Left lobe of liver (tissue), 2 donors: ENCODE measurements around the gene ZRANB1. TPM values are rescaled to one million over a fixed set of nuclear protein-coding genes. Genes with fewer than 3 reads are reported as not detected.
"Not testable (repeated sequence)": the region's sequence is repeated elsewhere in the genome, so short reads cannot be mapped to it uniquely, and the experiment has no call there.

Experiments
- ATAC-seq: fragments of 200-7000 bp; cut with Tn5 transposase; one replicate; pipeline ENCODE4 v1.9.1; 2020; ENCODE audit warnings: mild to moderate bottlenecking, moderate library complexity
- DNase-seq: peaks from one replicate; pipeline ENCODE4 v3.0.0-alpha.2; 2020; ENCODE audit warnings: low spot score
- total RNA-seq: library from RNA; stranded (reverse); gene quantifications from one replicate; pipeline ENCODE4 v1.2.1, GENCODE V29; 2021
- donor health status: DM: no; HTN: no; CAD: no; lungs with moderate emphysema.
- donor health status: DM: no; HTN: yes; CAD: no.

Gene ZRANB1
- 11.6 TPM for total RNA-seq

DNA sequence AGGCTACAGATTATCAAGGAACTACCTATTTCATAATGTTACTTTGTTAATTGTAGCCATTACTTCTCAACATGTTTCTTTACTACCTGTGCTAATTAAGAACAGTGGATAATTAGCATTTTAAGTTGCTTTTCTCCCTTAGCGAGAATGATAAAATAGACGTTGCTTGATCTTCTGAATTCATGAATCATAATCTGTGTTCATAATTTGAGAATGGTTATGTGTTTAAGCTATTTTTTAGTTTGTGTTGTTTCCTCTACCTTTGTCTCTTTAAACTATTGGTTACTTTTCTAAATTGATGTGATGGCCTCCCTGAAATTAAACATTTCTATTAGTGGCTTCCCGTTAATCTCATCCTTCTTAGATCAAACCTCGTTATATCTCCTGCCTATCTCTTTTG, at the start of gene ZRANB1:
TSS of gene ZRANB1 (plus strand) at position 301 of the 400 bp plus-strand sequence. CDS start 371 bp downstream, outside the sequence.
- ATAC-seq (no peak), DNase-seq (no peak)

DNA sequence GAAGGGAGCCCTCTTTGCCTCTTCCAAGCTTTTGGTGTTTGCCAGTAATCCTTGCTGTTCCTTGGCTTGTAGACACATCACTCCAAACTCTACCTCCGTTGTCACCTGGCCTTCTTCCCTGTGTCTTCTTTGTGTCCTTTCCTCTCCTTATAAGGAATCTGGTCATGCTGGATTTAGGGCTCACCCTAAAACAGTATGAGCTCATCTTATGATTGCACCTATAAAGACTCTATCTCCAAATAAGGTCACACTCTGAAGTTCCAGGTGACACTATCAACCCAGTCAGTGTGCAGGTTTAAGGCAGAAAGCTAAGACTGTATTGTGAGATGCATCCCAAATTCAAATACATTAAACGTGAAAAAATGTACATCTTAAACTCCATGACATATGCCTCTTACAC, 49.0 kb upstream of the ZRANB1 start:
- ATAC-seq (peak; percentile 26), DNase-seq (no peak)

DNA sequence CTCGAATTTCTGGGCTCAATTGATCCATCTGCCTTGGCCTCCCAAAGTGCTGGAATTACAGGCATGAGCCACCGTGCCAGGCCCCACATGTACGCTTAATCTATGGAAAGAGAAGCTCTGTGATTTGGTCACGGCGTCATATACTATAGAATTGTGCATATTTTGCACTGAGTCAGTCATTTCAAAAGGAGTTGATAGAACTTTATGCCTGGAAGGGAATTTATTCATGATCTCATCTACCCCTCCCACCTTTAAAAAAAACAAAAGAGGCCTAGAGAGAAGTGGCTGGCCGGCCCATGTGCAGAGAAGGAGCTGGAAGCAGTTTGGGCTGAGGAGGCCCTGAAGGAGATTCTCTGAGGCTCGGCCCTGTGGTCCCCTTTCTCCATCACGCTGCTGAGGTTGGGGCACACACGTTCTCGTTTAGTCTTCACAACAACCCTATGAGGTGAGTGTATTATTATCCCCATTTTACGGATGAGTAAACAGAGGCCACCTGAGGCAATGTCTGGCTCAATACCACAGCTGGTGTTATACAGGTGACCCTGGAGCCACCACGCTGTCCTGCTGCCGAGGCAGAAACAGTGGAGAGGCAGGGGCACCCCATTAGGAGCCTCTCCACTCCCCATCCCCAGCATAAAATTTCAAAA, 47.2 kb upstream of the ZRANB1 start:
- DNase-seq, result no peak
- no peak for ATAC-seq

DNA sequence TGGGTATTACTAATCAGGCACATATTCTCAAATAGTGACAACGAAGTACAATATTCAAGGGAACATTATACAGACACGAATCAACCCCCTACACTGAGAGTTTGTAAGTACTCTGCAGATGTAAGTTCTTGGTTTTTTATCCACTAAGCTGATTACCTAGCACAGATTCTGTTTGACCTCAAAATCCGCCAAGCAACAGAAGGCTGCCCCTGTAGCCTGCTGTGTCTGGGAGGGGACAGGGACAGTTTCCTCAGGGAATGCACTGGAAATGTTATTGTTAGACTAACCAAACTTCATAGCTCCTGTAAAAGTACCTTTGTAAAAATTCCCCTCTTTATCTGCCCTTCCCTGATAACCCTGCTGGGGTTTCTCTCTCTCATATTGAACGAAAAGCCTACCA, 45.2 kb upstream of the ZRANB1 start:
- DNase-seq (no peak), ATAC-seq (no peak)

DNA sequence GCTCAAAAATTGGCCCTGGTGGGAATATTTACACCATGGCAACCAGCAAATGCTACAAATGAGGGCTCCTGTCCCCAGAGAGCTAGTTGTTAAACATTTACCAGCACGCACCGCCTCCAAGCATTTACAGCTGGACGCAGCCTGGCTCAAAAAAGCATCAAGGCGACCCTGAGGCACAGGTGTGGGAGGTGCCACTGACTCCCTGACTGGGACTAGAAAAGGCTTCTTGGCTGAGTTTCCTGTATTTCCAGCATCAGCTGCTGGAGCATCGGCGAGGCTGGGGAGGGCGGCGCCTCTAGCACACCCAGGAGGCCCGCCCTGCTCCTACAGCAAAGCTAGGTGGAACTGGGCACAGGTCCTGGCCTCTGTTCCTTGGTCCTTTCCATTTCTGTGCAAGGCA, 43.5 kb upstream of the ZRANB1 start:
- DNase-seq, result peak; percentile 48
- peak; percentile 40 for ATAC-seq

DNA sequence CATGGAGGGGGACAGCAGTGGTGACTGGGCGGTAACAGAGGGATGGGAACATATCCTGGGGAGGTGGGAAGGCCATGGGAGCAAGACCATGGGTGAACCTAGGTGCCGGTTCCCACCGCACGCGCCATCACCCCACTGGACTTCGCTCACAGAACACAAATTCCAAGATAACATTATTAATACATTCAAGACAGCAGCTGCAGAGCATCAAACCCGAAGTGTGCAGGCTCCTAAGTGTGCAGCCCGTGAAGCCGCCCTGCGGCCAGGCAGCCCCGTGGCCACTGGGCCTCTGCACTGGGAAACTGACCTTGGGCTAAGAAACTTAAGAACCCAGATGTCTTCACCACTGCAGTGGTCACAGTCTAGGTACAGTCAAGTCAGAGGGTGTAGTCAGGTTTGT, 42.8 kb upstream of the ZRANB1 start:
- DNase-seq (peak; percentile 23), ATAC-seq (no peak)

DNA sequence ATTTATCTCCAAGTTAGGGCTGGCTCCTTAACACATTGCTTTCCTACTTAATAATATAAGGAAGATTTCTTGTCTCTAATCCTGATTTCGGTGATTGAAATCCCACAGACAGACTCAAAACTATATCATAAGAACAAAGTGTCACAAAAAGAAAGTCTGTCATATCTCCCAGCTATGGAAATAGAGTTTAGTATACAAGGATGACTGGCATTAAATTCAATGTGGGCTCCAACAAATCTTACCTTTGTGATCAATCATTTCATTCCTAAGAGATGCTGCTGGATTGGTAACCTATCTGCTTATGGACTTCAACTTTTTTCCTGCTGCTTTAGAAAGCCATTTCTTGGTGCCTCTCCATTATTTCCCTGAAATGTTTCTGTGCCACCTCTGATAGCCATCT, 39.5 kb upstream of the ZRANB1 start:
- ATAC-seq (no peak), DNase-seq (no peak)

DNA sequence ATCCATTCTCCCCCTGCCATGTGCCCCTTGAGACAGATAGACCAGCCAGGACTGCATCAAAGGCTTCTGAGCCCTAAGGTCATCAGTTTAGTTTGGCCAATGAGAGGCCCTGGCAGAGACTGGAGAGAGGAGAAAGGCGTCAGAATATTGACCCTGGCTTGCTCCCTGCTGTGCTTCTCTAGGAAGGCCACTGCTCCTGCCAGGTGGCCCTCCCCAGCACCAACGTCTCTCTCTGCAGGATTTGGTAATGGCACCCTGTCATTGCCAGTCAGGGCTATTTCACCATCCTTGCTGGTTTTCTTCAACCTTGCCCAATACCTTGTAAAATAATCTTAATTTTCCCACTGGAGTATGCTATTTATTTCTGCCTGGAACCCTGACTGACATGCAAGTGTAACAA, 38.8 kb upstream of the ZRANB1 start:
- DNase-seq (peak; percentile 91), ATAC-seq (peak; percentile 95)

DNA sequence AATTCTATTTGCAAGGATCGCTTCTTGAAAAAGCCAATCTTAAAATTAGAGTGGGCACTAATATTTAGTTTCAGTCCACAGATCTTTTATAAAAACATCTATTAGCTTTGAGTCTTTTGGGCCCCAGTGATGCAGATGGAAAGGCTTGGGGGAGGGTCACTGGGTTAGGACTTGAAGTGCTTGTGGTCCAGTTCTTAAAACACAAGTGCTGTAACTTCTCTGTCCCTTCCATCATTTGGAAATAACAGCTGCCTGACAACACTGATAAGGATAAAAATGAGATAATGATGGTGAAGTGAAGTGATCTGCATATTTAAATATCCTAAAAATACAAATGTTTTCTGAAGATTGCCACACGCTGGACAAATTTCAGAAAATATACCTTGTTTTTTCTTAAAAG, 37.1 kb upstream of the ZRANB1 start:
- no peak for DNase-seq
- no peak for ATAC-seq

DNA sequence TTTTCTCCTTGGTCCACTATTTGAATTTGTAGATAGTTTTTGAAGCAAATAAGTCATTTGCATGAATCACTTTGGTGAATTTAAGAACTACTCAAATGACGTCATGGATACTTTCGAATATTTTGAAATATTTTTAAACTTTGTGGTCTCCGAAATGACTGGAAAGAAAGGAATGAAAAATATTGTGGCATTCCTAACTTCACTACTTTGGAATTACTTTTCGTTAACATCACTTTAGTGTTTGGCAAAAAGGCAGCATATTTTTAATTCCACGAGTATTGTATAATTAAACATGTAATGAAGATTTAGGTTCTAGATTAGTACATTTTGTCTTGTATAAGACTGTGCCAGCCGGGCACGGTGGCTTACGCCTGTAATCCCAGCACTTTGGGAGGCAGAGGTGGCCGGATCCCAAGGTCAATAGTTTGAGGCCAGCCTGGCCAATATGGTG, 35.3 kb upstream of the ZRANB1 start:
- no peak for ATAC-seq

DNA sequence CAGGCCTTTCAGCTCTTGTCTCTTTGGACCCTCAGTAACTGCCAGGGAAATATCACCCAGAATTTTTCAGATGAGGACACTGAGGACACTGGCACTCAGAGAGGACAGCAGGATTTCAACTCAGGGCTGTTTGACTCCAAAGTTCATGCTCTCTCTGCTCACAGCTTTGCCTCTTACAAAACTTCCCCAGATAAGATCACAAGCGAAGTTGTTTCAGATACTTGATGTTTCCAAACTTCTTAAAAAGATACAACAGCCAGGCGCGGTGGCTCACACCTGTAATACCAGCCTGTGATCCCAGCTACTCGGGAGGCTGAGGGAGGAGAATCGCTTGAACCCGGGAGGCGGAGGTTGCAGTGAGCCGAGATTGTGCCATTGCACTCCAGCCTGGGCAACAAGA, 32.4 kb upstream of the ZRANB1 start:
- DNase-seq (peak; percentile 79), ATAC-seq (peak; percentile 78)

More for the DNA sequence above, 35.3 kb upstream of the ZRANB1 start:
- peak; percentile 50 for DNase-seq

DNA sequence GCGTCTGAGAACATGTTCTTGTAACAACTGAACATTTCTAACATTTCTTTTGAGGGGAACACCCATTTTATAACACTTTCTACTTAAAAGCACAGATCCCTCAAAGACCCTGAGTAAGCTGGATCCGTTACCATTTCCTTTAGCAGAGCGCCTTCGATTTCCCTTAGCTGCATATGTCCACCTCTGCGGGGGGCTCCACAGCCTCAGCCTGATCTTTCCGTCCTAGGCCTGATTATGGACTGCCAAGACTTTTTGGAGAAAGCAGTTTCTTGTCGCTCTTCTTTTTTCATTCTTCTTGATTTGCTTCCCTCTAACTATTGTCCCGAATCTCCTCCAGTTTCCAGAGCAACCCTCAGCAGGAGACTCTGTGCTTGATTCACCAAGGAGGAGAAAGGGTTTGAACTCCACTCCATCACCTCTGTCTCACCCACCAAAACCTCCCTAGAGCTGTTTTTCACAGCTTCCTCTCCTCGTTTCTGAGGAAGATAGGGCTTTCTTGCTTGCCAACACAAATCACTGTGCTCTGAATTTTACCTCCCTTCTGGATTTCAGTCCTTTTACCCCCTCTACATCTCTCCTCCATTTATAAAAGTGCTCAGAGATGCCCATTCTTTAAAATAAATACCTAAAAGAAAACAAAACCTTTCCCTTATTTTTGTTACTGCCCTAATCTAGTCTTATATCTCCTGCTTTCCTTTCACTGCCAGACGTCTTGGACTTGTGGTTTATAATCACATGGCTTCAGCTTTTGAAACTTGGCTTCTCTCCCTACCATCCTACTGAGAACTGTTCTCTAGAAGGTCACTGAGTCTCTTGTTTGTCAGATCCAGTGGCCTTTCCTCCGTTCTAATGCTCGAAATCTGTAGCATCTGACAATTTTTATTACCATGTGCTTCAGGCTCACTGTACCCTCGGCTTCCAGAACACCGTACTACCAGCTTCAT, 30.5 kb upstream of the ZRANB1 start:
- peak; percentile 35 for DNase-seq
- ATAC-seq, result no peak

DNA sequence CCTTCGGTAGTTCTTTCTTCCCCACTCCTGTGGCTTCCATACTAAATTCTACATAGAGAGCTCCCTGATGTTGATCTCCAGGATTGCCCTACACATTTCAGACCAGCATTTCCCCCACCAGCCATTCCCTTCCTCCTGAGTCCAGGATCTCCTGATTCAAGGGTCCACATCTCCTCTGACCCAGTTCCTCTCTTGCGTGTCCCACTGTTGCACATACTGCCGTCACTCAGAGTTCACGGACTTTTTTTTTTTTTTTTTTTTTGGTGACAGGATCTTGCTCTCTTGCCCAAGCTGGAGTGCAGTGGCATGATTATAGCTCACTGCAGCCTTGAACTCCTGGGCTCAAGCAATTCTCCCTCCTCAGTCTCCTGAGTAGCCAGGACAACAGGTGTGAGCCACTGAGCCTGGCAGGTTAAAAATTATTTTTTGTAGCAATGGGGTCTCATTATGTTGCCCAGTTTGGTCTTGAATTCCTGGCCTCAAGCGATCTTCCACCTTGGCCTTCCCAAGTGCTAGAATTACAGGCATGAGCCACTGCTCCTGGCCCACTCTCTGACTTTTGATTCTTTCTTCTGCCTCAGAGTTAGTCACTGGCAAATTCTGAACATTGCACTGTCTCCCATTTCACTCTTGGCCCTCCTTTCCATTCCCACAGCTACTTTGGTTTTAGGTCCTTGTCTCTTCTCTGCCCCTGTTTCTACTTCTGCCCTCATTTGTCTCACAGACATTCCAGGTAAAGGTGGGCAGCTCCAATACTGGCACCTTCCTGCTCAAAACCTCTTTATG, 29.6 kb upstream of the ZRANB1 start:
- DNase-seq, result no peak

DNA sequence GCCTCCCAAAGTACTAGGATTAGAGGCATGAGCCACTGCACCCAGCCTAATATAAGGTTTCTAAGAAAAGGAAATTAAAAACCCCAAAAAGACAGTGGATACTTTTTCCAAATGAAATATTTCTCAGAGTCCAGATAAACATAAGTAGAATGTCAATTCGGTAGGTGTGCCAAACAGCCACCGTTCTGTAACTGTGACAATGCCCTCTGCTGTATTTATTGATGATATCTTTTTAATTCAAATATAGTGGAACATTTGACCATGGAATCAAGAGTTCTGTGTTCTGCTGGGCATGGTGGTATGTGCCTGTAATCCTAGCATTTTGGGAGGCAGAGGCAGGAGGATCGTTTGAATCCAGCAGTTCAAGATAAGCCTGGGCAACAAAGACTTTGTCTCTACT, 28.8 kb upstream of the ZRANB1 start:
- ATAC-seq, result no peak
- DNase-seq, result no peak

More for the DNA sequence above, 29.6 kb upstream of the ZRANB1 start:
- no peak for ATAC-seq

DNA sequence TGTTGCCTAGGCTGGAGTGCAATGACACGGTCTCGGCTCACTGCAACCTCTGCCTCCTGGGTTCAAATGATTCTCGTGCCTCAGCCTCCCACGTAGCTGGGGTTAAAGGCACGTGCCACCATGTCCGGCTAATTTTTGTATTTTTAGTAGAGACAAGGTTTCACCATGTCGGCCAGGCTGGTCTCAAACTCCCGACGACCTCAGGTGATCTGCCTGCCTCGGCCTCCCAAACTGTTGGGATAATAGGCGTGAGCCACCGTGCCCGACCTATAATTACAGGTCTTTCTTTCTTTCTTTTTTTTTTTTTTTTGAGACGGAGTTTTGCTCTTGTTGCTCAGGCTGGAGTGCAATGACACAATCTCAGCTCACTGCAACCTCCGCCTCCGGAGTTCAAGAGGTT, 27.5 kb upstream of the ZRANB1 start:
- ATAC-seq, DNase-seq: not testable (repeated sequence)

DNA sequence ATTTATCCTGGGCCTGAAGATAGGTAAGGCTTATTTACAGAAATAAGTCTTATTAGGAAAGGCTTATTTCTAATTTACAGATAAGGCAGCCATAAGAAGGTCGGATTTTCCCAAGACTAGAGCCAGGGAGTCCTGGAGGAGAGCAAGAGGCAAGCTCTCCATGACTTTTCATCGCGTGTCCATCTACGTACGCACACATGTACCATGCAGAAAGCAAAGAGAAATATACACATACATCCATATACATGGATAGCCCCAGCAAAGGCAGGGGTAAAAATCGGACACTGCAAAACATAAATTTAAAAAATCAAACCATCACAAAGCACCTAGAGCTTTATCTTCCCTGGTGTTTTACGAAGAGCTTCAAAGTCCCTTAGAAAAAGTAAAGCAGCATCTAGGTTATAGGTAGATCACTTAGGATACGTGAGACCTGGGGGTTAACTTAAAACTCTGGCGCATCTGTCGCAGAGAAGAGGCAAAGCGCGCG, 25.8 kb upstream of the ZRANB1 start:
- DNase-seq, result no peak

DNA sequence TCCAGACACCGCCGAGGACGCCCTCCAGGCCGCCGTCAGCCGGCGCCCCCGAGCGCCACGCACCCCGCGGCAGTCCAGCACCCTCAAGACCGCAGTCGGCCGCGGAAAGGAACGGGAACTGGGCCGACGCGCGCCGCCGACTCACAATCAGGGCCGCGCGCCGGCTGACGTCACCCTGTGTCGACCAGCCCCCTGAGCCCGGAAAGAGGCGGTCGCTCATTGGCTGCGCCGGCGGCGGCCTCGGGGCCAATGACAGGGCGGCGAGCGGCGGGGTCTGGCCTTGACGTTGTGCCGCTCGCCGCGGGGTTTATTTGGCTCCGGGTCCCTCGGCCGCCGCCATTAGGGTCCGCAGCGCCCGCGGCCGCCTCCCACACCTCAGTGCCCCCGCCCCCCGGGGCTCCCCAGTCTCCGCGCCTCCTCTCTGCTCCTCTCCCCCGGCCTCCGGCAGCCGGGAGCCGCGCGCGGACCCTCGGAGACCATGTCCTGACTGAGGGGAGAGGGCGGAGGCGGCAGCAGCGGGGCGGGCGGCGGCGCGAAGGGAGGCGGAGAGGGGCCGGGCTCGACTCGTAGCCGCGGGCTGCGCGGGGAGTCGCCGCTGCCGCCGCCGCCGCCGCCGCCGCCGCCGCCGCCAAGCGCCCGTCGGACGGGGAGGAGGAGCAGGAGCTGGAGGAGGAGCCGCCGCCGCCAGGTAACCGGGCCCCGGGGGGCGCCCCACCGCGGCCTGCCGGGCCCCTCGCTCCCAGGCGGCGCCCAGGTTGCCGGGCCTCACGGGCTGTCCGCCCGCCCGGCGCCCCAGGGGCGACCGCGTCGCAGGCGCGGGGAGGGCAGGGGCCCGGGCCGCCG, 25.1 kb upstream of the ZRANB1 start:
- ATAC-seq, result peak; percentile 90
- DNase-seq, result peak; percentile 99

More for the DNA sequence above, 25.8 kb upstream of the ZRANB1 start:
- peak; percentile 3 for ATAC-seq

DNA sequence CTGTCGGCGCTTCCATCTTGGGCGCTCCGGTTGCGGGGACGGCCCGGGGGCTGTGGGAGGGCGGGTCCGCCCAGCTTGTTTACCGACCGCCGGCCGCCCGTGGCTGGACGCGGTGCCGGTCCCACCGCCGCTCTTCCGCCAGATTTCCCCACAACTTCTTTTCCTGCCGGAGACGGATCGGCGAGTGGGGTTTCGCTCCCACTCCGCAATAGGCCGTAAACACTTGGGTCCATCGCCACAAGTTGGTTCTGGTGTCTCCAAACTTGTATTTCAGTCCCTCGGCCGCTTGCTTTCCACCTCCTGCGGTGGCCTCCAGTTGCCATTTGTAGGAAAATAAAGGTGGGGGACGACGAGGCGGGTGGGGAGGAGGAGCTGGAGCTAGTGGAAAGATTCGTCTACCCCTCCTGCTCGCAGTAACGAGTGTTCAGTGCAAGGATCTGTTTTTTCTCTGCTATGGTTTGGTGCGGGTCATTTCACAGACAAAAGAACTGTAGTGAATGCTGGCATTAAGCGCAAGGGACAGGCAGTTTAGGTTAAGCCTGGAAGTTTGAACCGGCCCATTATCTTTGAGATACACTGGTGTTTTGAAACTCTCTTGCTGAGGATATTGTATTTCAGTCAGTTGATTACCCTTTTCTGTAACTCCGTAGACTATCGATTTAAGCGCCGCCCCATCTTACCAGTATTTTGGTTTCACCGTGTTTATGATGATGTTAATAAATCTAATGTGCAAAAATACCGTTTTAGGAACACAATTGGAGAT, 24.3 kb upstream of the ZRANB1 start:
- DNase-seq (peak; percentile 55), ATAC-seq (peak; percentile 24)

DNA sequence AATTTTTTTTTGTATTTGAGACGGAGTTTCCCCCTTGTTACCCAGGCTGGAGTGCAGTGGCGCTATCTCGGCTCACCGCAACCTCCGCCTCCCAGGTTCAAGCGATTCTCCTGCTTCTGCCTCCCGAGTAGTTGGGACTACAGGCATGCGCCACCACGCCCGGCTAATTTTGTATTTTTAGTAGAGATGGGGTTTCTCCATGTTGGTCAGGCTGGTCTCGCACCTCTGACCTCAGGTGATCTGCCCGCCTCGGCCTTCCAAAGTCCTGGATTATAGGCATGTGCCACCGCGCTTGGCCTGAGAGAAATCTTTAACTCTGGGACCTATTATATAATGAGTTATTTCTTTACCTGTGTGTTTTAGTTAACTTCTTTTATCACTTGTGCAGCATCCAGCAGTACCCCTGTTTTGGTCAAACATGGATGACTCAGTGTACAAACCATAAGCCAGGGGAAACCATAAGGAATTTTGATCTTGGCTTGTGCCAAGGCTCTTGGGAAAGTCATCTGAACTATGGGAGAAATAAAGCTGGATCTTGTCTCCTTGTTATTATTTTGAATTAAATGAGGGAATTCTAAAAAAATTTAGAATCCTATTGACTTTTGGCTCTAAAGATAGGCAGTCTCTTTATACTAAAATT, 23.6 kb upstream of the ZRANB1 start:
- ATAC-seq (peak; percentile 16), DNase-seq (peak; percentile 68)
